GM13976 (cell line): Measurements from ENCODE around the gene NPB.

Experiments used
- DNase-seq: peaks from one replicate; pipeline ENCODE4 v3.0.0; 2012; ENCODE audit warnings: low spot score
- CTCF ChIP-seq: IDR thresholded peaks from 2 replicates; pipeline ENCODE4 v1.5.1; 2012; ENCODE audit warnings: borderline replicate concordance, mild to moderate bottlenecking; ENCODE audit not compliant: insufficient read depth; ENCODE audit errors: extremely low read depth, missing control alignments, control extremely low read depth
- in situ Hi-C: fragments of 300-500 bp; cut with MboI; formaldehyde crosslinking; loops from one replicate; pipeline ENCODE4 v1.12.0; 2022; ENCODE audit warnings: low sequenced_read_pairs, mixed read lengths, inconsistent platforms; ENCODE audit not compliant: unreplicated experiment

NPB gene

GRCh38 chr17:81860756-81861568 lies 41.1 kb upstream of the NPB start:
- in situ Hi-C loops: no loop called here
- DNase-seq: peak; percentile 99
- TF ChIP-seq CTCF: no peak

- DNase-seq: no peak
- TF ChIP-seq CTCF: no peak
- in situ Hi-C loops: no loop called here
These were observed 38.8 kb upstream of the NPB start for GRCh38 chr17:81863123-81863675.

- in situ Hi-C loops: no loop called here
- no peak for TF ChIP-seq CTCF
- no peak for DNase-seq
These were observed 37.9 kb upstream of the NPB start for GRCh38 chr17:81863833-81864768.

- in situ Hi-C loops: no loop called here
- DNase-seq: no peak
- no peak for TF ChIP-seq CTCF
These were observed 36.7 kb upstream of the NPB start for GRCh38 chr17:81865358-81865732.

- in situ Hi-C loops: no loop called here
- no peak for DNase-seq
- no peak for TF ChIP-seq CTCF
These were observed 36.2 kb upstream of the NPB start for GRCh38 chr17:81865733-81866439.

- in situ Hi-C loops: no loop called here
- DNase-seq: no peak
- no peak for TF ChIP-seq CTCF
These were observed 35.4 kb upstream of the NPB start for GRCh38 chr17:81866440-81867169.
